ENCODE measurements around the gene SVIP.
A peak's percentile ranks its signal among the peaks of the same experiment; 100 is the strongest.

The SVIP gene

GRCh38 chr11:22829231-22830081 lies at the start of gene SVIP:
SVIP (minus strand) TSS chr11:22829801; CDS start chr11:22829748, 53 bp downstream.
- DNase-seq (ENCODE audit: low read depth, low spot score) = peak; percentile 95

- DNase-seq (ENCODE audit: low read depth, low spot score) = no peak
These were observed 49.0 kb upstream of the SVIP start for GRCh38 chr11:22878604-22879003.

- DNase-seq (ENCODE audit: low read depth, low spot score) = no peak
These were observed 48.4 kb upstream of the SVIP start for GRCh38 chr11:22878039-22878438.

GRCh38 chr11:22875869-22876473 lies 46.4 kb upstream of the SVIP start:
- peak; percentile 83 for DNase-seq (ENCODE audit: low read depth, low spot score)

- no peak for DNase-seq (ENCODE audit: low read depth, low spot score)
These were observed 39.7 kb upstream of the SVIP start for GRCh38 chr11:22869325-22869724.

GRCh38 chr11:22860241-22860640 lies 30.6 kb upstream of the SVIP start, which contains the start of gene CCDC179:
CCDC179 (minus strand) TSS chr11:22860474; CDS start chr11:22860421, 53 bp downstream.
- no peak for DNase-seq (ENCODE audit: low read depth, low spot score)

GRCh38 chr11:22859756-22860155 lies 30.2 kb upstream of the SVIP start:
- no peak for DNase-seq (ENCODE audit: low read depth, low spot score)

- no peak for DNase-seq (ENCODE audit: low read depth, low spot score)
These were observed 21.9 kb upstream of the SVIP start for GRCh38 chr11:22851477-22851876.

- DNase-seq (ENCODE audit: low read depth, low spot score) = no peak
These were observed 17.1 kb upstream of the SVIP start for GRCh38 chr11:22846726-22847125.

- no peak for DNase-seq (ENCODE audit: low read depth, low spot score)
These were observed 2.9 kb upstream of the SVIP start for GRCh38 chr11:22832315-22833015.

GRCh38 chr11:22830082-22830414 lies 447 bp upstream of the SVIP start:
- no peak for DNase-seq (ENCODE audit: low read depth, low spot score)

- no peak for DNase-seq (ENCODE audit: low read depth, low spot score)
These were observed 1.2 kb downstream of the SVIP start for GRCh38 chr11:22828373-22828772.

GRCh38 chr11:22822203-22822602 lies 7.4 kb downstream of the SVIP start:
- DNase-seq (ENCODE audit: low read depth, low spot score) = no peak

- DNase-seq (ENCODE audit: low read depth, low spot score) = no peak
These were observed 19.7 kb downstream of the SVIP start for GRCh38 chr11:22809893-22810292.

GRCh38 chr11:22808571-22809197 lies 20.9 kb downstream of the SVIP start:
- DNase-seq (ENCODE audit: low read depth, low spot score) = peak; percentile 55

GRCh38 chr11:22807855-22808570 lies 21.6 kb downstream of the SVIP start:
- no peak for DNase-seq (ENCODE audit: low read depth, low spot score)

GRCh38 chr11:22807391-22807790 lies 22.2 kb downstream of the SVIP start:
- DNase-seq (ENCODE audit: low read depth, low spot score) = no peak

GRCh38 chr11:22802861-22803260 lies 26.7 kb downstream of the SVIP start:
- no peak for DNase-seq (ENCODE audit: low read depth, low spot score)

- no peak for DNase-seq (ENCODE audit: low read depth, low spot score)
These were observed 29.1 kb downstream of the SVIP start for GRCh38 chr11:22800482-22800881.

- DNase-seq (ENCODE audit: low read depth, low spot score) = no peak
These were observed 30.7 kb downstream of the SVIP start for GRCh38 chr11:22798901-22799300.

GRCh38 chr11:22797047-22797446 lies 32.6 kb downstream of the SVIP start:
- no peak for DNase-seq (ENCODE audit: low read depth, low spot score)

Measured in astrocyte of the hippocampus (primary cell).